GM23338 (cell line): ENCODE data around the gene DCTPP1. TPM values are rescaled to one million over a fixed set of nuclear protein-coding genes. Genes with fewer than 3 reads are reported as not detected.

ENCODE experiments used
- ATAC-seq: fragments of 200-7000 bp; cut with Tn5 transposase; 3 replicates; pipeline ENCODE4 v1.9.1; 2020
- DNase-seq: peaks from one replicate; pipeline ENCODE4 v3.0.0-alpha.2; 2015; ENCODE audit warnings: low spot score
- H2AFZ ChIP-seq: fragments of 200-600 bp; sonication (generic); 2 replicates; pipeline ENCODE4 v1.8.0; 2016; ENCODE audit warnings: antibody characterized with exemption, mild to moderate bottlenecking, moderate library complexity
- H3F3A ChIP-seq: fragments of 200-600 bp; sonication (generic); replicated peaks from 2 replicates; pipeline ENCODE4 v1.8.0; 2017; ENCODE audit warnings: antibody characterized with exemption, mixed run types, low read depth
- H3K27ac ChIP-seq: fragments of 200-600 bp; sonication (generic); 2 replicates; pipeline ENCODE4 v1.6.1; 2016; ENCODE audit warnings: low read depth
- H3K27me3 ChIP-seq: fragments of 200-600 bp; sonication (generic); 2 replicates; pipeline ENCODE4 v1.8.0; 2016; ENCODE audit warnings: mild to moderate bottlenecking, mixed run types, moderate library complexity; ENCODE audit not compliant: insufficient read depth
- H3K36me3 ChIP-seq: fragments of 200-600 bp; sonication (generic); 2 replicates; pipeline ENCODE4 v1.8.0; 2016; ENCODE audit warnings: mild to moderate bottlenecking; ENCODE audit not compliant: insufficient read depth
- H3K4me1 ChIP-seq: fragments of 200-600 bp; sonication (generic); 2 replicates; pipeline ENCODE4 v1.8.0; 2016; ENCODE audit warnings: mild to moderate bottlenecking, moderate library complexity; ENCODE audit not compliant: insufficient read depth
- H3K4me2 ChIP-seq: fragments of 200-600 bp; sonication (generic); 2 replicates; pipeline ENCODE4 v1.7.1; 2017; ENCODE audit warnings: mixed run types
- H3K4me3 ChIP-seq: fragments of 200-600 bp; sonication (generic); 2 replicates; pipeline ENCODE4 v1.6.1; 2016; ENCODE audit warnings: mixed run types
- H3K79me2 ChIP-seq: fragments of 200-600 bp; sonication (generic); replicated peaks from 2 replicates; pipeline ENCODE4 v1.8.0; 2017; ENCODE audit warnings: mild to moderate bottlenecking; ENCODE audit not compliant: insufficient read depth
- H3K9me2 ChIP-seq: fragments of 200-600 bp; sonication (generic); 2 replicates; pipeline ENCODE4 v1.8.0; 2017; ENCODE audit not compliant: insufficient read depth
- H4K20me1 ChIP-seq: fragments of 200-600 bp; sonication (generic); replicated peaks from 2 replicates; pipeline ENCODE4 v1.8.0; 2017; ENCODE audit warnings: mild to moderate bottlenecking; ENCODE audit not compliant: insufficient read depth
- H3K27ac Mint-ChIP-seq: 2 replicates; pipeline ENCODE4 v1.8.0; 2020; ENCODE audit warnings: inconsistent platforms, mild to moderate bottlenecking, moderate library complexity, mixed read lengths
- H3K27me3 Mint-ChIP-seq: 3 replicates; pipeline ENCODE4 v1.8.0; 2022; ENCODE audit warnings: low read depth, mild to moderate bottlenecking, moderate library complexity, mixed read lengths, inconsistent platforms; ENCODE audit not compliant: insufficient read depth, poor library complexity
- H3K36me3 Mint-ChIP-seq: 3 replicates; pipeline ENCODE4 v1.8.0; 2021; ENCODE audit warnings: low read depth, mild to moderate bottlenecking, inconsistent platforms, moderate library complexity, mixed read lengths
- H3K4me1 Mint-ChIP-seq: 3 replicates; pipeline ENCODE4 v1.8.0; 2020; ENCODE audit warnings: mild to moderate bottlenecking, inconsistent platforms, mixed read lengths
- H3K4me3 Mint-ChIP-seq: 3 replicates; pipeline ENCODE4 v1.8.0; 2021; ENCODE audit warnings: moderate library complexity, mild to moderate bottlenecking, inconsistent platforms, mixed read lengths
- H3K9me3 Mint-ChIP-seq: 3 replicates; pipeline ENCODE4 v1.8.0; 2020; ENCODE audit warnings: moderate library complexity, mild to moderate bottlenecking, inconsistent platforms, mixed read lengths
- CREB1 ChIP-seq: fragments of 250-450 bp; sonication (Bioruptor Pico); IDR thresholded peaks from 2 replicates; pipeline ENCODE4 v1.5.0; 2020; ENCODE audit warnings: low read depth, mild to moderate bottlenecking, moderate library complexity
- EZH2 ChIP-seq: fragments of 200-600 bp; sonication (generic); IDR thresholded peaks from one replicate; pipeline ENCODE4 v1.8.0; 2017; ENCODE audit warnings: antibody characterized with exemption, mild to moderate bottlenecking, low read depth; ENCODE audit not compliant: unreplicated experiment
- EZH2phosphoT487 ChIP-seq: fragments of 200-600 bp; sonication (generic); IDR thresholded peaks from one replicate; pipeline ENCODE4 v1.8.1; 2018; ENCODE audit warnings: antibody characterized with exemption; ENCODE audit not compliant: unreplicated experiment
- JUNB ChIP-seq: IDR thresholded peaks from one replicate; pipeline ENCODE4 v1.6.1; 2016; ENCODE audit warnings: antibody characterized with exemption; ENCODE audit not compliant: unreplicated experiment
- NANOG ChIP-seq: IDR thresholded peaks from 2 replicates; pipeline ENCODE4 v1.6.1; 2016; ENCODE audit warnings: antibody characterized with exemption, borderline replicate concordance
- POLR2AphosphoS5 ChIP-seq: IDR thresholded peaks from 2 replicates; pipeline ENCODE4 v1.6.1; 2016; ENCODE audit warnings: antibody characterized with exemption, low read depth
- STAT1 ChIP-seq: IDR thresholded peaks from one replicate; pipeline ENCODE4 v1.6.1; 2016; ENCODE audit warnings: antibody characterized with exemption; ENCODE audit not compliant: unreplicated experiment
- ZNF114 ChIP-seq: fragments of 250-450 bp; sonication (Bioruptor Pico); IDR thresholded peaks from 2 replicates; pipeline ENCODE4 v1.5.0; 2020; ENCODE audit warnings: mild to moderate bottlenecking, moderate library complexity
- ZNF331 ChIP-seq: fragments of 250-450 bp; sonication (Bioruptor Pico); IDR thresholded peaks from 2 replicates; pipeline ENCODE4 v1.5.0; 2020; ENCODE audit warnings: low read depth, mild to moderate bottlenecking, moderate library complexity
- polyA plus RNA-seq: library from polyadenylated mRNA; unstranded; fragments of >200 nt; fragmentation: Nextera tagmentation; extraction: Ambion mirVana; gene quantifications from 2 replicates; pipeline ENCODE4 v1.2.1, GENCODE V29; 2016
- total RNA-seq: library from RNA; depleted of rRNA; stranded (reverse); fragments of >200 nt; shearing (Covaris generic); gene quantifications from 2 replicates; pipeline ENCODE4 v1.2.3, GENCODE V29; 2014
- TF ChIP-seq, protein P1 (sequence below), 2 experiments: fragments of 200-600 bp in 1 of 2; sonication (generic) in 1 of 2; conservative IDR thresholded peaks; 2 replicates each; pipeline versions ENCODE4 v1.5.1 to v1.6.1; 2016 to 2017; ENCODE audit warnings: antibody characterized with exemption in 2 of 2, low read depth in 2 of 2, mild to moderate bottlenecking in 2 of 2, moderate library complexity in 1 of 2
- TF ChIP-seq, protein P2 (sequence below): fragments of 250-450 bp; sonication (Bioruptor Pico); IDR thresholded peaks from 2 replicates; pipeline ENCODE4 v1.5.0; 2020; ENCODE audit warnings: mild to moderate bottlenecking, moderate library complexity
- TF ChIP-seq, protein P3 (sequence below): IDR thresholded peaks from one replicate; pipeline ENCODE4 v1.6.1; 2018; ENCODE audit warnings: antibody characterized with exemption; ENCODE audit not compliant: unreplicated experiment
- TF ChIP-seq, protein P4 (sequence below): IDR thresholded peaks from 2 replicates; pipeline ENCODE4 v1.6.1; 2016; ENCODE audit warnings: antibody characterized with exemption

Gene DCTPP1
- total and polyA plus RNA-seq, 2 experiments from 2014 or later = 54.1 to 58.3 TPM

DNA sequence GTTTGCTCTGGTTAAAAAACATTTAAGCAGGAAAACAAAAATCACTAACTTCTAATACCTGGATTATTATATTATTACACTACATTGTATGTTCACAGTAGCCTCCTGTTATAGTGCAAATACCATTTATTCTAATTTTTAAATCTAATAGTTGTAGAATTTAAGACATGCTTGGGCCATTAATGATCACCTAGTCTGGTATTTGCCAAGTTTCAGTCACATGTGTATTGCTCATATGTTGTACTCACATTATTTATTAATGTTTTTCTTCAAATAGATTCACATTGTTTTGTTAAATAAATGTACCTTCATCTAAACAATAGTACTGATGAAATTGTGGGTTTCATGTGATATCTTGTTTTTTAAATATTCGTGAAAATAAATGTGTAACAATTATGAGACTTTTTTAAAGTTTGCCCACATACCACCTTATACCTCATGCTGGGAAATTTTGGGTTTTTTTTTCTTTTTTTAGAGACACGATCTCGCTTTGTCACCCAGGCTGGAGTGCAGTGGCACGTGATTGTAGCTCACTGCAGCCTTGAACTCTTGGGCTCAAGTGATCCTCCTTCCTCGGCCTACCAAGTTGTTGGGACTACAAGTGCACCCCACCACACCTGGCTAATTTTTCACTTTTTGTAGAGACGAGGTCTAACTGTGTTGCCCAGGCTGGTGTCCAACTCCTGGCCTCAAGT is 16.6 kb downstream of the DCTPP1 start:
- Mint-ChIP-seq H3K36me3 (peaks cover 45% of the 10 kb centered on the region), H3K27me3 (peaks cover 16% of the 10 kb centered on the region), H3K4me1 (peaks cover 11% of the 10 kb centered on the region), H3K9me3 (no peaks in the 10 kb centered on the region), H3K4me3 (no peak overlapping the region), H3K27ac (no peak overlapping the region)
- H3K79me2 ChIP-seq = peaks cover 14% of the 10 kb centered on the region; the same call in 1 of the 2 replicates
- ATAC-seq (no peak), DNase-seq (no peak)
- no peaks in the 10 kb centered on the region for H3K27me3 ChIP-seq
- no peak overlapping the region for H2AFZ ChIP-seq
- H4K20me1 ChIP-seq = peaks cover 29% of the 10 kb centered on the region
- H3K4me1 ChIP-seq = peaks cover 6% of the 10 kb centered on the region
- no peaks in the 10 kb centered on the region for H3K9me2 ChIP-seq
- H3K4me2 ChIP-seq = no peak overlapping the region
- TF ChIP-seq POLR2AphosphoS5 (no peak), EZH2phosphoT487 (no peak), NANOG (no peak), JUNB (no peak), ZNF114 (CRISPR knock-in tag) (no peak), EZH2 (no peak), CREB1 (CRISPR knock-in tag) (no peak), ZNF331 (CRISPR knock-in tag) (no peak), STAT1 (no peak)
- TF ChIP-seq, protein P1, sequence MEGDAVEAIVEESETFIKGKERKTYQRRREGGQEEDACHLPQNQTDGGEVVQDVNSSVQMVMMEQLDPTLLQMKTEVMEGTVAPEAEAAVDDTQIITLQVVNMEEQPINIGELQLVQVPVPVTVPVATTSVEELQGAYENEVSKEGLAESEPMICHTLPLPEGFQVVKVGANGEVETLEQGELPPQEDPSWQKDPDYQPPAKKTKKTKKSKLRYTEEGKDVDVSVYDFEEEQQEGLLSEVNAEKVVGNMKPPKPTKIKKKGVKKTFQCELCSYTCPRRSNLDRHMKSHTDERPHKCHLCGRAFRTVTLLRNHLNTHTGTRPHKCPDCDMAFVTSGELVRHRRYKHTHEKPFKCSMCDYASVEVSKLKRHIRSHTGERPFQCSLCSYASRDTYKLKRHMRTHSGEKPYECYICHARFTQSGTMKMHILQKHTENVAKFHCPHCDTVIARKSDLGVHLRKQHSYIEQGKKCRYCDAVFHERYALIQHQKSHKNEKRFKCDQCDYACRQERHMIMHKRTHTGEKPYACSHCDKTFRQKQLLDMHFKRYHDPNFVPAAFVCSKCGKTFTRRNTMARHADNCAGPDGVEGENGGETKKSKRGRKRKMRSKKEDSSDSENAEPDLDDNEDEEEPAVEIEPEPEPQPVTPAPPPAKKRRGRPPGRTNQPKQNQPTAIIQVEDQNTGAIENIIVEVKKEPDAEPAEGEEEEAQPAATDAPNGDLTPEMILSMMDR (conservative IDR thresholded peaks at IDR 0.05; ENCODE audit: low read depth in 2 of 2) = no peak
- TF ChIP-seq, protein P2, sequence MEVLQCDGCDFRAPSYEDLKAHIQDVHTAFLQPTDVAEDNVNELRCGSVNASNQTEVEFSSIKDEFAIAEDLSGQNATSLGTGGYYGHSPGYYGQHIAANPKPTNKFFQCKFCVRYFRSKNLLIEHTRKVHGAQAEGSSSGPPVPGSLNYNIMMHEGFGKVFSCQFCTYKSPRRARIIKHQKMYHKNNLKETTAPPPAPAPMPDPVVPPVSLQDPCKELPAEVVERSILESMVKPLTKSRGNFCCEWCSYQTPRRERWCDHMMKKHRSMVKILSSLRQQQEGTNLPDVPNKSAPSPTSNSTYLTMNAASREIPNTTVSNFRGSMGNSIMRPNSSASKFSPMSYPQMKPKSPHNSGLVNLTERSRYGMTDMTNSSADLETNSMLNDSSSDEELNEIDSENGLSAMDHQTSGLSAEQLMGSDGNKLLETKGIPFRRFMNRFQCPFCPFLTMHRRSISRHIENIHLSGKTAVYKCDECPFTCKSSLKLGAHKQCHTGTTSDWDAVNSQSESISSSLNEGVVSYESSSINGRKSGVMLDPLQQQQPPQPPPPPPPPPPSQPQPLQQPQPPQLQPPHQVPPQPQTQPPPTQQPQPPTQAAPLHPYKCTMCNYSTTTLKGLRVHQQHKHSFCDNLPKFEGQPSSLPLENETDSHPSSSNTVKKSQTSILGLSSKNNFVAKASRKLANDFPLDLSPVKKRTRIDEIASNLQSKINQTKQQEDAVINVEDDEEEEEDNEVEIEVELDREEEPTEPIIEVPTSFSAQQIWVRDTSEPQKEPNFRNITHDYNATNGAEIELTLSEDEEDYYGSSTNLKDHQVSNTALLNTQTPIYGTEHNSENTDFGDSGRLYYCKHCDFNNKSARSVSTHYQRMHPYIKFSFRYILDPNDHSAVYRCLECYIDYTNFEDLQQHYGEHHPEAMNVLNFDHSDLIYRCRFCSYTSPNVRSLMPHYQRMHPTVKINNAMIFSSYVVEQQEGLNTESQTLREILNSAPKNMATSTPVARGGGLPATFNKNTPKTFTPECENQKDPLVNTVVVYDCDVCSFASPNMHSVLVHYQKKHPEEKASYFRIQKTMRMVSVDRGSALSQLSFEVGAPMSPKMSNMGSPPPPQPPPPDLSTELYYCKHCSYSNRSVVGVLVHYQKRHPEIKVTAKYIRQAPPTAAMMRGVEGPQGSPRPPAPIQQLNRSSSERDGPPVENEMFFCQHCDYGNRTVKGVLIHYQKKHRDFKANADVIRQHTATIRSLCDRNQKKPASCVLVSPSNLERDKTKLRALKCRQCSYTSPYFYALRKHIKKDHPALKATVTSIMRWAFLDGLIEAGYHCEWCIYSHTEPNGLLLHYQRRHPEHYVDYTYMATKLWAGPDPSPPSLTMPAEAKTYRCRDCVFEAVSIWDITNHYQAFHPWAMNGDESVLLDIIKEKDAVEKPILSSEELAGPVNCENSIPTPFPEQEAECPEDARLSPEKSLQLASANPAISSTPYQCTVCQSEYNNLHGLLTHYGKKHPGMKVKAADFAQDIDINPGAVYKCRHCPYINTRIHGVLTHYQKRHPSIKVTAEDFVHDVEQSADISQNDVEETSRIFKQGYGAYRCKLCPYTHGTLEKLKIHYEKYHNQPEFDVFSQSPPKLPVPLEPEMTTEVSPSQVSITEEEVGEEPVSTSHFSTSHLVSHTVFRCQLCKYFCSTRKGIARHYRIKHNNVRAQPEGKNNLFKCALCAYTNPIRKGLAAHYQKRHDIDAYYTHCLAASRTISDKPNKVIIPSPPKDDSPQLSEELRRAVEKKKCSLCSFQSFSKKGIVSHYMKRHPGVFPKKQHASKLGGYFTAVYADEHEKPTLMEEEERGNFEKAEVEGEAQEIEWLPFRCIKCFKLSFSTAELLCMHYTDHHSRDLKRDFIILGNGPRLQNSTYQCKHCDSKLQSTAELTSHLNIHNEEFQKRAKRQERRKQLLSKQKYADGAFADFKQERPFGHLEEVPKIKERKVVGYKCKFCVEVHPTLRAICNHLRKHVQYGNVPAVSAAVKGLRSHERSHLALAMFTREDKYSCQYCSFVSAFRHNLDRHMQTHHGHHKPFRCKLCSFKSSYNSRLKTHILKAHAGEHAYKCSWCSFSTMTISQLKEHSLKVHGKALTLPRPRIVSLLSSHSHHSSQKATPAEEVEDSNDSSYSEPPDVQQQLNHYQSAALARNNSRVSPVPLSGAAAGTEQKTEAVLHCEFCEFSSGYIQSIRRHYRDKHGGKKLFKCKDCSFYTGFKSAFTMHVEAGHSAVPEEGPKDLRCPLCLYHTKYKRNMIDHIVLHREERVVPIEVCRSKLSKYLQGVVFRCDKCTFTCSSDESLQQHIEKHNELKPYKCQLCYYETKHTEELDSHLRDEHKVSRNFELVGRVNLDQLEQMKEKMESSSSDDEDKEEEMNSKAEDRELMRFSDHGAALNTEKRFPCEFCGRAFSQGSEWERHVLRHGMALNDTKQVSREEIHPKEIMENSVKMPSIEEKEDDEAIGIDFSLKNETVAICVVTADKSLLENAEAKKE = no peak
- TF ChIP-seq, protein P3, sequence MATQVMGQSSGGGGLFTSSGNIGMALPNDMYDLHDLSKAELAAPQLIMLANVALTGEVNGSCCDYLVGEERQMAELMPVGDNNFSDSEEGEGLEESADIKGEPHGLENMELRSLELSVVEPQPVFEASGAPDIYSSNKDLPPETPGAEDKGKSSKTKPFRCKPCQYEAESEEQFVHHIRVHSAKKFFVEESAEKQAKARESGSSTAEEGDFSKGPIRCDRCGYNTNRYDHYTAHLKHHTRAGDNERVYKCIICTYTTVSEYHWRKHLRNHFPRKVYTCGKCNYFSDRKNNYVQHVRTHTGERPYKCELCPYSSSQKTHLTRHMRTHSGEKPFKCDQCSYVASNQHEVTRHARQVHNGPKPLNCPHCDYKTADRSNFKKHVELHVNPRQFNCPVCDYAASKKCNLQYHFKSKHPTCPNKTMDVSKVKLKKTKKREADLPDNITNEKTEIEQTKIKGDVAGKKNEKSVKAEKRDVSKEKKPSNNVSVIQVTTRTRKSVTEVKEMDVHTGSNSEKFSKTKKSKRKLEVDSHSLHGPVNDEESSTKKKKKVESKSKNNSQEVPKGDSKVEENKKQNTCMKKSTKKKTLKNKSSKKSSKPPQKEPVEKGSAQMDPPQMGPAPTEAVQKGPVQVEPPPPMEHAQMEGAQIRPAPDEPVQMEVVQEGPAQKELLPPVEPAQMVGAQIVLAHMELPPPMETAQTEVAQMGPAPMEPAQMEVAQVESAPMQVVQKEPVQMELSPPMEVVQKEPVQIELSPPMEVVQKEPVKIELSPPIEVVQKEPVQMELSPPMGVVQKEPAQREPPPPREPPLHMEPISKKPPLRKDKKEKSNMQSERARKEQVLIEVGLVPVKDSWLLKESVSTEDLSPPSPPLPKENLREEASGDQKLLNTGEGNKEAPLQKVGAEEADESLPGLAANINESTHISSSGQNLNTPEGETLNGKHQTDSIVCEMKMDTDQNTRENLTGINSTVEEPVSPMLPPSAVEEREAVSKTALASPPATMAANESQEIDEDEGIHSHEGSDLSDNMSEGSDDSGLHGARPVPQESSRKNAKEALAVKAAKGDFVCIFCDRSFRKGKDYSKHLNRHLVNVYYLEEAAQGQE = no peak
- TF ChIP-seq, protein P4, sequence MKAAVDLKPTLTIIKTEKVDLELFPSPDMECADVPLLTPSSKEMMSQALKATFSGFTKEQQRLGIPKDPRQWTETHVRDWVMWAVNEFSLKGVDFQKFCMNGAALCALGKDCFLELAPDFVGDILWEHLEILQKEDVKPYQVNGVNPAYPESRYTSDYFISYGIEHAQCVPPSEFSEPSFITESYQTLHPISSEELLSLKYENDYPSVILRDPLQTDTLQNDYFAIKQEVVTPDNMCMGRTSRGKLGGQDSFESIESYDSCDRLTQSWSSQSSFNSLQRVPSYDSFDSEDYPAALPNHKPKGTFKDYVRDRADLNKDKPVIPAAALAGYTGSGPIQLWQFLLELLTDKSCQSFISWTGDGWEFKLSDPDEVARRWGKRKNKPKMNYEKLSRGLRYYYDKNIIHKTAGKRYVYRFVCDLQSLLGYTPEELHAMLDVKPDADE = no peak
- H3F3A ChIP-seq = peaks cover 29% of the 10 kb centered on the region
- no peak overlapping the region for H3K4me3 ChIP-seq
- peaks cover 3% of the 10 kb centered on the region; the same call in 1 of the 2 replicates for H3K36me3 ChIP-seq
- no peak overlapping the region for H3K27ac ChIP-seq
